GM19372 (cell line): ENCODE results near the gene CTNND2.

Experiments
- ATAC-seq: cut with Tn5 transposase; IDR thresholded peaks from one replicate; pipeline ENCODE4 v1.9.1; 2021; ENCODE audit warnings: mild to moderate bottlenecking, low read depth, moderate library complexity; ENCODE audit not compliant: unreplicated experiment

CTNND2 gene

DNA sequence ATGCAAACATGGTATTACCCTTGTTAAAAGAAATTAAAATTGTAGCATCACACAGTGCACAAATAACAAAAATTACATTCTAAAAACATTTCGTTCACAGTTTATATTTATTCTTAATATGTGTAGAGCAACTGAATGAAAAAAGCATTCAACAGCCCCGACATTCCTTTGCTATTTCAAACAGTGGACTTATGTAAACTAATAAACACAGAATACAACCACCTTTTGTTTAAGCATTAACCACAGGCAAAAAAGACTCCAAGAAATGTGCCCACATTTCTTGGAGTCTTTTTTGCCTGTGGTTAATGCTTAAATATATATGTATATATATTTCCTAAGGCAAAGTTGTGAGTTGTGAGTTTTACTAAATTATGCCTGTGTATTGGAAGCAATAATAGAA is 610.7 kb downstream of the CTNND2 start:
- no peak for ATAC-seq

GRCh38 chr5:11292648-11293356 is 611.4 kb downstream of the CTNND2 start:
- no peak for ATAC-seq

GRCh38 chr5:11289733-11290132 is 614.5 kb downstream of the CTNND2 start:
- ATAC-seq, result no peak

GRCh38 chr5:11289208-11289607 is 615.0 kb downstream of the CTNND2 start:
- no peak for ATAC-seq

DNA sequence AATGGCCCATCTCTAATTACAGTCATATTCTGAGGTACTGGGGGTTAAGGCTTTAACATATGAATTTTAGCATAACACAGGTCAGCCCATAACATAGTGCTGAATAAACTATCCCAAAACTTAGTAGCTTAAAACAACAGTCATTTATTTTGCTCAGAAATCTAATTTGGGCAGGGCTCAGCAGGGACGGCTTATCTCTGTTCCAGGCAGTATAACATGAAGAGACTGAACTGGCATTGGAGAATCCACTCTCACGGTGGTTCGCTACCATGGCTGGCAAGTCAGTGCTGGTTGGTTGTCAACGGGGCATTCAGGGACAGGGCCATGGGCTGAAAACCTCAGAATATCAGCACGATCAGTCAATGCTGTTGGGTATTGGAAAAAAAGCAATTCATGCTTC is 622.4 kb downstream of the CTNND2 start:
- ATAC-seq, result no peak

DNA sequence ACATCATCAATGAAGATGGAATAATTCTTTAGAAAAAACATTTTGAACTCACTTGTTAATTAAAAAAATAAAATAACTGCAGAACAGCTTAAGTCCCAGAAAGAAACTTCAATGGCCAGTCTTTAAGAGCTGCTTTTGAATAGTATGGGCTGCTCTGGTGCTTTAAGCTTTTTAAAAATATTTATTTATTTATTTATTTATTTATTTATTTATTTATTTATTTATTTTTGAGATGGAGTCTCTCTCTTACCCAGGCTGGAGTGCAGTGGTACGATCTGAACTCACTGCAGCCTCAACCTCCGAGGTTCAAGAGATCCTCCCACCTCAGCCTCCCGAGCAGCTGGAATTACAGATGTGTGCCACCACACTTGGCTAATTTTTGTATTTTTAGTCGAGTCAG is 626.9 kb downstream of the CTNND2 start:
- no peak for ATAC-seq

DNA sequence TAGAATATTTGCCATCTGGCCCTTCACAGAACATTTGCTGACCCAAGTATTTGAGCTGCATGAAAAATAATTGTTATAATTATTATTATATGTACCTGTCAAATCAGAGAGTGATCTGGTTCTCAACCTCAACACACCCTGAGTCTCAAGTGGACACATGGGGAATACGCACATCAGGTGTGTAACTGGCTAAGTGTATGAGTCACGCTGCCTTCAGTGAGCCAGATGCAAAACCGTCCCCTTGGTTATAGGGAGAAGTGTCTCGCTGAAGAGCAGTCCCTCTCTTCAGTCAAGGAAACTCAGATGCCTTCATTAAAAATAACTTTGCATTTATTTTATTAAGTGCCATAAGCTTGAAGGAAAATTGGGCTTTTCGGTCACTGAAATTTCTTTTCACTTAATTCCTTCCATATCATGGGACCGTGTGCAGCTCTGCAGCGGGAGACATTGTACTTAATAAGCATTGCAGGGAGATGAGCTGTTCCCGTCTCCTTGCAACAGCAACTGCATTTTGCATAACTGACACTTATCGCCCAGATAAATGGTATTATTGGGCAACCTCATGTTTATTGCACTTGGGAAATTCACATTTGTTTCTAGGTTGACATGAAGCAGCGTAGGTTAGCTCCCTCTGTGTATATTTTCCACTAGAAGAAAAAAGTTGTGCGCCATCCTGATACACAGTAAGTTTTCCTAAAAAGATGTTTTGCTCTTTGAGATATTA is 630.9 kb downstream of the CTNND2 start:
- ATAC-seq, result no peak

DNA sequence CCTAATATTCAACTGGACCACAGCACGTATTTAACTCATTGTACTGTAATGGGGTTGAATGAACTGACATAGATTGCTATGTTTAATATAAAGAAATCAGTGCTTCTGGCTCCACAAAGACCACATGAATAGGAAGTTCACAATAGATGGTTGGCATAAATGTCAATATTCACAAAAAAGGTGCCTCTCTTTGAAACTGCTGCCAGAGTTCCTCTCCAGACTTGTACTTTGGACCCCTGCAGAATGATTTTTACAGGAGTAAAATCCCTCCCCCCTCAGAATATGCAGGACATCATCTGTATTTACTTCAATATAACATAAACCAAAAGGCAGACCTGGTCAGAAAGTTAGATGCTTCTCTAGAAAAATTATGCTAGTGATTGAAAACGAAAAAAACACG is 634.7 kb downstream of the CTNND2 start:
- no peak for ATAC-seq

GRCh38 chr5:11268891-11269290 is 635.4 kb downstream of the CTNND2 start:
- no peak for ATAC-seq

- no peak for ATAC-seq
These were observed 637.9 kb downstream of the CTNND2 start for GRCh38 chr5:11266331-11266730.

GRCh38 chr5:11261241-11261640 is 643.0 kb downstream of the CTNND2 start:
- ATAC-seq, result no peak

DNA sequence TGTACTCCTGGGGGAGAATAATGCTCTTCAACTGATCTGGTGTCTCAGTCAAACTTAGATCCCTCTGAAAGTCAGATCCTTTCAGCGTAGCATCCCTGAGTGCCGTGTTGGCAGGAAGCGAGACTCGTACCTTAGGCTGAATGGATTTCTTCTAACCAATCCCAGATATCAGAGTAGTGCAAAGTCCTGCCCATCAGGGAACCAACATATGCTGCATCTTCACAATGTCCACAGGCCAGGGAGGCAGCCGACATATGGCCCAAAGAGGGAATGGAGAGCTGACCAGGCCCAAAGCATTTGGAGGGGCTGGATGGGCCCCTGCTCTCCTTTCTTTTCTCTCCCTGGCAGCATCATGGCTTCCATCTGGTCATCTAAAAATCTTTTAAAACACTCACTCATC is 646.2 kb downstream of the CTNND2 start:
- ATAC-seq, result no peak

DNA sequence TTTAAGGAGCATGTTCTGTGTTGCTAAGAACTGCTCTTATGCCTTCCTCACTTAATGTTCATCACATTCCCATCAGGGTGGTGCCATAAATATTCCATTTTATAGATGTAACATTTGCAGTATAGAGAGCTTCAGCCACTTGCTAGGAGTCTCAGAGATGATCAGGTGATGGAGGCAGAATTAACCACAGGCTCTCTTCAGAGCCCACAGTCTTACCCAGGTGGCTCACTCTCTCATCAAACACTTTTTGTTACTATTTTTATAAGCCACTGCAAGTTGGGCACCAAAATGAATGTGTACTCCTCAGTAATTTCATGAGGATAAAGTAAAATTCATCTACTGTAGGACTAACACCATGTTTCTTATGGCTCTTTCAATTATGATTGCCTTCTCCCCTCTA is 651.7 kb downstream of the CTNND2 start:
- no peak for ATAC-seq

GRCh38 chr5:11252075-11252474 is 652.2 kb downstream of the CTNND2 start:
- no peak for ATAC-seq

GRCh38 chr5:11251247-11251646 is 653.0 kb downstream of the CTNND2 start:
- ATAC-seq, result no peak

DNA sequence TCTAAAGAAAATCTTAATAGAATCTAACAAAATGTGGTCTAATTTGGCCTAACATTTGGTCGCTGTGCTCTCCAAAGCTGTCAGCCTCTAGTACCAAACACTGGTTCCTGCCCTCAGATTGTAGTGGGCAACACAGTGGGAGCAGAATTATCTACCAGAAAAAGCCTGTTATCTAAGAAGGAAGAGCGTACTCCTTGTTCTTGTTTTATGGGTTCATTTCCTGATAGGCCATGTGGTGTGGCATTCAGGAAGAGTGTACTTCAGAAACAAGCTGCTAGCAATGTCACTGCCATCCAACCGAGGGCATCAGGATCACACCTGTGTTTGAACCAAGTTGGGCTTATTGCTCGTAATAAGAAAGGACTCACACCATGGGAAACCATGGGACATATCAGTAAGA is 655.3 kb downstream of the CTNND2 start:
- ATAC-seq, result no peak

DNA sequence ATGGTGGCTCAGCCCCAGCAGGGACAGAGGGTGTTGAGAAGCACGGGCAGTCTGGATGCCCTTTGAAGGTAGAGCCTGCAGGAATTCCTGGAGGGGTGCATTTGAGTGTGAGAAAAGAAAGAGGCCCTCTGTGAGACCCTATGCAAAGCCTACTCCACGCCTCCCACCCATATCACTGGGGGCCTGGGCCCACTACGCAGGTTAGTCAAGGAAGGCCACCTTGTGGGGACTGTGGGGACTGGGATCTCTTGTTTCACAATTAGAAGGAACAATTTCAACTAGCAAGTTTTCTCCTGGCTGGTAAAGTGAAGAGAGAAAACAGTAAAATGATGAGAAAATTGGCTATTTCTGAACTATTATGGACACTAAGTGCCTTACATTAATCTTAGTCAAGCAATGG is 657.0 kb downstream of the CTNND2 start:
- no peak for ATAC-seq

- no peak for ATAC-seq
These were observed 663.7 kb downstream of the CTNND2 start for GRCh38 chr5:11240293-11241190.

DNA sequence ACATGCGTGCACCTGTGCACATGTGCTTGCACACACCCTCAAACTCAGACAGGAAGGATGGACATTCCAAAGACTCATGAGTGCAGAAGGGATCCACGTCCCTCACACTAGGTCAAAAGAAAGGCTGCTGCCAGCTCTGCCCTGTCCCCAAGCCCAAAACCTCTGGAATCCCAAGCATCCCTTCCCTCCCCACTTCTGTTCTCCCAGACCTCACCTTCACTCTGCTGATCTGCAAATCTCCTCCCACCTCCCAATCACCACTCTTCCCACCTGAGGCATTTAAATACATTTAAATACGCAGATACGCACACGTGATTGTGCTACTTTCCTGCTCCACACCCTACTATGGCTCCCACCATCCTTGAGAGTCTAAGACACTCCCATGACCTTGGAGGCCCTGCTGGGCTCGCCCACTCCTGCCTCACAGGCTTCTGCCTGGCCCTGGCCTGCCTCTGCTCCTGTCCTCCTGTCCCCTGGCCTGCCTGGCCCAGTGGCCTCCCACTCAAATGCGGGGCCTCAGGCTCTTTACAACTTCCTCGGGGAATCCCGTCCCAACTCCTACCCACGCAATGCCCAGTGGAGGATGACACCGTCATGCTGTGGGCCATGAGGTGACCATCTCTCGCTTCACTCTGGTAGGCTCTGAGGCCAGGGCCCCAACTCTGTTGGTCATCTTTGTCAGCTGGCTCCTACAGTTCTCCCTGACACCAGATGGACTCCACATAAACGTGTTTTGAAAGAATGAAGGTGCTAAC is 664.8 kb downstream of the CTNND2 start:
- ATAC-seq, result no peak

- ATAC-seq, result no peak
These were observed 669.7 kb downstream of the CTNND2 start for GRCh38 chr5:11234501-11234911.

- no peak for ATAC-seq
These were observed 673.4 kb downstream of the CTNND2 start for GRCh38 chr5:11230890-11231289.
